ENCODE measurements around the gene UMODL1.

UMODL1 gene

DNA sequence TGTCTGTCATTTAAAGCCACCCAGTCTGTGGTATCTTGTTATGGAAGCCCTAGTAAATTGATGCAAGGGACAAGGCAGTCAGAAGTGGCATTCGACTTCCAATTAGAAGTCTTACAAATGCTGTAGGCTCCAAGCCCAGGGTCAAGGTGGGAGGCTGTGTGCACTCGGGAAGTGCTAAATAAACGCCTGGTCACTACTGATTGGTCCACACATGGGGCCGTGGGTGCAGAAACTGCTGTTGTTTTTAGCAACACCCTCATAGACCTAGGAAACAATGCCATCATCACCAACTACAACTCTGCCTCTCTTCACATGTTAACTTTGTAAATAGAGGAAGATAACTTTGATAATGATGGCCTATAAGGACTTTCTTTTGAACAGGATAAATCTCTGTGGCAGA is 40.8 kb upstream of the UMODL1 start:
- Histone ChIP-seq H3K27ac (no peak overlapping the region), H3K9me3 (no peaks in the 10 kb centered on the region), H3K36me3 (no peaks in the 10 kb centered on the region), H3K27me3 (no peaks in the 10 kb centered on the region), H3K4me1 (ENCODE audit: control insufficient read depth in 1 of 2, insufficient read depth in 1 of 2, low read depth in 1 of 2, low read length in 1 of 2) (no peaks in the 10 kb centered on the region), H3K4me3 (ENCODE audit: low read depth in 1 of 2, low read length in 1 of 2) (no peak overlapping the region)
- TF ChIP-seq, protein P1, sequence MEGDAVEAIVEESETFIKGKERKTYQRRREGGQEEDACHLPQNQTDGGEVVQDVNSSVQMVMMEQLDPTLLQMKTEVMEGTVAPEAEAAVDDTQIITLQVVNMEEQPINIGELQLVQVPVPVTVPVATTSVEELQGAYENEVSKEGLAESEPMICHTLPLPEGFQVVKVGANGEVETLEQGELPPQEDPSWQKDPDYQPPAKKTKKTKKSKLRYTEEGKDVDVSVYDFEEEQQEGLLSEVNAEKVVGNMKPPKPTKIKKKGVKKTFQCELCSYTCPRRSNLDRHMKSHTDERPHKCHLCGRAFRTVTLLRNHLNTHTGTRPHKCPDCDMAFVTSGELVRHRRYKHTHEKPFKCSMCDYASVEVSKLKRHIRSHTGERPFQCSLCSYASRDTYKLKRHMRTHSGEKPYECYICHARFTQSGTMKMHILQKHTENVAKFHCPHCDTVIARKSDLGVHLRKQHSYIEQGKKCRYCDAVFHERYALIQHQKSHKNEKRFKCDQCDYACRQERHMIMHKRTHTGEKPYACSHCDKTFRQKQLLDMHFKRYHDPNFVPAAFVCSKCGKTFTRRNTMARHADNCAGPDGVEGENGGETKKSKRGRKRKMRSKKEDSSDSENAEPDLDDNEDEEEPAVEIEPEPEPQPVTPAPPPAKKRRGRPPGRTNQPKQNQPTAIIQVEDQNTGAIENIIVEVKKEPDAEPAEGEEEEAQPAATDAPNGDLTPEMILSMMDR (IDR thresholded peaks at IDR 0.05), result no peak

DNA sequence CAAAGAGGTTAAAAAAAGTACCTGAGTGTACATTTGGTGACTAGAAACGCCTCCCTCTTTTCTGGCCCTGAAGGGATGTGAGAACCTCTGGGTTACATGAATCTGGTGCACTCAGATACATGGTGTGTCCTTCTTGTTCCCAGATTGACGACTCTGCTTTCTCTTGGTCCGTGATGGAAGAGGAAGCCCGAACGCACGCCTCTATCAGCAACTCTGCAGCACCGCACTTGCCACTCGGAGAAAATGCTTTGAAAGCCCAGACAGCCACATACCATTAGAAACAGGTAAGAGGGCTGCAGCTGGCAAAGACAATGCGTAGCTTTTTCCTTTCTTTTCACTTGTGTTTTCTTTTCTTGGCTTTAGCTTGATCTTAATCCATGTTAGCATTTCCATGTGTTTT is 39.9 kb upstream of the UMODL1 start:
- Histone ChIP-seq H3K27ac (no peak overlapping the region), H3K4me3 (ENCODE audit: low read depth in 1 of 2, low read length in 1 of 2) (no peak overlapping the region), H3K36me3 (no peaks in the 10 kb centered on the region), H3K27me3 (no peaks in the 10 kb centered on the region), H3K4me1 (ENCODE audit: control insufficient read depth in 1 of 2, insufficient read depth in 1 of 2, low read depth in 1 of 2, low read length in 1 of 2) (no peaks in the 10 kb centered on the region), H3K9me3 (no peaks in the 10 kb centered on the region)
- TF ChIP-seq, protein P1 (IDR thresholded peaks at IDR 0.05), result no peak

DNA sequence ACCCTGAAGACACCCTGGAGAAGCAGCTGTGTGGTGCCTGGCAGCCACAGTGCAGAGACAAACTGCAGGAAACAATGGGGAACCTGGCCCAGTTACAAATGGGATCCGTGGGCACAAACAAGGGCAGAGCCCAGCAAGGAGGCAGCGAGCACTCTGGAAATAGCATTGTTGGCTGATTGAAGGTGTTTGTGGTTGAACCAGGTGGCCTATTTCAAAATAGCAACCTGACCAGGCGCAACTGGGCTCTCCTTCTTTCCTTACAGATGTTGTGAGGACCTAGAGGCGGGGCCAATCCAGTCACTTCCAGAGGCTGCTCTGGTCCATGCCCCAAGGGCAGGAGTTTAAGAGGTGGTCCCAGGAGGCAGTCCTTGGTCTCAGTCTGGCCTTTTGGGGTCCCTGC is 39.3 kb upstream of the UMODL1 start:
- no peak overlapping the region for H3K27ac ChIP-seq
- no peak overlapping the region for H3K4me3 ChIP-seq (ENCODE audit: low read depth in 1 of 2, low read length in 1 of 2)
- H3K9me3 ChIP-seq, result no peaks in the 10 kb centered on the region
- H3K4me1 ChIP-seq (ENCODE audit: control insufficient read depth in 1 of 2, insufficient read depth in 1 of 2, low read depth in 1 of 2, low read length in 1 of 2), result no peaks in the 10 kb centered on the region
- H3K27me3 ChIP-seq, result no peaks in the 10 kb centered on the region
- H3K36me3 ChIP-seq, result no peaks in the 10 kb centered on the region
- TF ChIP-seq, protein P1 (IDR thresholded peaks at IDR 0.05), result no peak

DNA sequence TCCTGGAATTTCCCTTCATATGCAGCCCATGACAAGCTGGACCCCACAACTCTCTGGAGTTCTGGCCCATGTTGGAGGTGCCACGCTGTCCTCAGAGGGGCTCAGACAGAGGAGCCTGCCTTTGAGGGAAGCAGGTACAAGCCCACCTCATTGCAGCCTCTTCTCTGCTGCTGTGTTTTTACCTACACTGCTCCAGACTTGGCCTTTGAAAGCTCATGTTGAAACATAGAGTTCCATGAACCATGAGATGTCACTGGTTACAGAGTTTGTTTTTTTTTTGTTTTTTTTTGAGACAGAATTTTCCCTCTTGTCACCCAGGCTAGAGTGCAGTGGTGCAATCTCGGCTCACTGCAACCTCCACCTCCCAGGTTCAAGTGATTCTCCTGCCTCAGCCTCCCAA is 38.9 kb upstream of the UMODL1 start:
- Histone ChIP-seq H3K27ac (no peak overlapping the region), H3K36me3 (no peaks in the 10 kb centered on the region), H3K27me3 (no peaks in the 10 kb centered on the region), H3K4me1 (ENCODE audit: control insufficient read depth in 1 of 2, insufficient read depth in 1 of 2, low read depth in 1 of 2, low read length in 1 of 2) (no peaks in the 10 kb centered on the region), H3K4me3 (ENCODE audit: low read depth in 1 of 2, low read length in 1 of 2) (no peak overlapping the region), H3K9me3 (no peaks in the 10 kb centered on the region)
- TF ChIP-seq, protein P1 (IDR thresholded peaks at IDR 0.05), result no peak

DNA sequence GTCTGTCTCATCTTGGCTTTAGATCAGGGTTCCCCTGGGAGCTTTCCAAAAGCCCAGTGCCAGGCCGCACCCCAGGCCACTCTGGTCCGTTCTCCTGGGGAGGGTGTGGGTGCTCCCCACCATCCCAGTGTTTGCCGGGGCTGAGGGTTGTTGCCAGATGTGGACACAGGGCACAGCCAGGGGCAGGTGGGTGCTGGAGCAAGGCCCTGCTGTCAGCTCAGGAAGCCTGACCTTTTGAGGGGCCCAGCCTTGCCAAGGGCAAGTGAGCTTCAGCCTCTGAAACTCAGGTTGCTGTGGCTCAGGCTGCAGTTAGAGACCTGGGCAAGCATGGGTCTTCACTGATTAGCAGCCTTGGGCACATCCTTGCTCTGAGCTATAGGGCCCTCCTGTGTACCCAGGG is 38.1 kb upstream of the UMODL1 start:
- no peak overlapping the region for H3K4me3 ChIP-seq (ENCODE audit: low read depth in 1 of 2, low read length in 1 of 2)
- no peaks in the 10 kb centered on the region for H3K4me1 ChIP-seq (ENCODE audit: control insufficient read depth in 1 of 2, insufficient read depth in 1 of 2, low read depth in 1 of 2, low read length in 1 of 2)
- TF ChIP-seq, protein P1 (IDR thresholded peaks at IDR 0.05), result no peak
- no peaks in the 10 kb centered on the region for H3K27me3 ChIP-seq
- H3K27ac ChIP-seq, result no peak overlapping the region
- no peaks in the 10 kb centered on the region for H3K9me3 ChIP-seq
- H3K36me3 ChIP-seq, result no peaks in the 10 kb centered on the region

DNA sequence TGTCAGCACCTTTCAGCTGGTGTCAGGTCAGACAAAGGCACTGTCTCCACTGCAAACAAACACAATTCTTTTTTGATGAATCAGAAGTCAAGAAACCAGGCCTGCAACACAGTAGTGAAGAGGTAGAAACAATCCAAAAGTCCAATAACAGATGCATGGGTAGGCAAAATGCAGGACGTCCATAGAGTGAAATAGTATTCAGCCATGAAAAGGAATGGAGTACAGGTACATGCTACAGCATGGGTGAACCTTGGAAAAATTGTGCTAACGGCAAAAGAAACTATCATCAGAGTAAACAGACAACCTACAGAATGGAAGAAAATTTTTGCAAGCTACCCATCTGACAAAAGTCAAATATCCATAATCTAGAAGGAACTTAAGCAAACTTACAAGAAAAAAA is 34.8 kb upstream of the UMODL1 start:
- H3K4me1 ChIP-seq (ENCODE audit: control insufficient read depth in 1 of 2, insufficient read depth in 1 of 2, low read depth in 1 of 2, low read length in 1 of 2), result no peaks in the 10 kb centered on the region
- TF ChIP-seq, protein P1 (IDR thresholded peaks at IDR 0.05), result no peak
- no peak overlapping the region for H3K4me3 ChIP-seq (ENCODE audit: low read depth in 1 of 2, low read length in 1 of 2)
- H3K9me3 ChIP-seq, result no peaks in the 10 kb centered on the region
- H3K27ac ChIP-seq, result no peak overlapping the region
- H3K27me3 ChIP-seq, result no peaks in the 10 kb centered on the region
- no peaks in the 10 kb centered on the region for H3K36me3 ChIP-seq

All from neutrophil (primary cell).